ENCODE data around the gene ACKR4. TPM values are rescaled to one million over a fixed set of nuclear protein-coding genes. Genes with fewer than 3 reads are reported as not detected.

ACKR4 gene
- polyA plus RNA-seq, 3 donors from 2014 or later = 0.10 to 0.12 TPM; not detected in 1

GRCh38 chr3:132568422-132568821, 28.6 kb upstream of the ACKR4 start:
- H3K36me3 Mint-ChIP-seq = peaks cover 15 to 30% (median 24%) of the 10 kb centered on the region in 3 donors
- H3K9me3 Mint-ChIP-seq = no peaks in the 10 kb centered on the region

GRCh38 chr3:132569153-132569552, 27.9 kb upstream of the ACKR4 start:
- peaks cover 14 to 33% (median 28%) of the 10 kb centered on the region in 3 donors for H3K36me3 Mint-ChIP-seq
- no peak for DNase-seq

More at GRCh38 chr3:132568422-132568821, 28.6 kb upstream of the ACKR4 start:
- DNase-seq = no peak
- Mint-ChIP-seq H3K4me1 (no peaks in the 10 kb centered on the region), H3K4me3 (no peak overlapping the region), H3K27ac (no peak overlapping the region), H3K27me3 (ENCODE audit: low read depth in 3 of 3) (no peaks in the 10 kb centered on the region)

GRCh38 chr3:132569580-132569979, 27.5 kb upstream of the ACKR4 start:
- no peaks in the 10 kb centered on the region for H3K4me1 Mint-ChIP-seq
- H3K27me3 Mint-ChIP-seq (ENCODE audit: low read depth in 3 of 3) = no peaks in the 10 kb centered on the region
- H3K4me3 Mint-ChIP-seq = no peak overlapping the region
- no peak for DNase-seq
- no peaks in the 10 kb centered on the region for H3K9me3 Mint-ChIP-seq
- no peak overlapping the region for H3K27ac Mint-ChIP-seq
- peaks cover 9 to 34% (median 26%) of the 10 kb centered on the region in 3 donors for H3K36me3 Mint-ChIP-seq

More at GRCh38 chr3:132569153-132569552, 27.9 kb upstream of the ACKR4 start:
- Mint-ChIP-seq H3K4me1 (no peaks in the 10 kb centered on the region), H3K9me3 (no peaks in the 10 kb centered on the region), H3K27ac (no peak overlapping the region), H3K27me3 (ENCODE audit: low read depth in 3 of 3) (no peaks in the 10 kb centered on the region), H3K4me3 (no peak overlapping the region)

- Mint-ChIP-seq H3K36me3 (peaks cover 7 to 34% (median 22%) of the 10 kb centered on the region in 3 donors), H3K4me3 (no peak overlapping the region), H3K4me1 (no peaks in the 10 kb centered on the region), H3K9me3 (no peaks in the 10 kb centered on the region), H3K27ac (no peak overlapping the region), H3K27me3 (ENCODE audit: low read depth in 3 of 3) (no peaks in the 10 kb centered on the region)
- no peak for DNase-seq
Observed at GRCh38 chr3:132570016-132570415, 27.1 kb upstream of the ACKR4 start.

DNA sequence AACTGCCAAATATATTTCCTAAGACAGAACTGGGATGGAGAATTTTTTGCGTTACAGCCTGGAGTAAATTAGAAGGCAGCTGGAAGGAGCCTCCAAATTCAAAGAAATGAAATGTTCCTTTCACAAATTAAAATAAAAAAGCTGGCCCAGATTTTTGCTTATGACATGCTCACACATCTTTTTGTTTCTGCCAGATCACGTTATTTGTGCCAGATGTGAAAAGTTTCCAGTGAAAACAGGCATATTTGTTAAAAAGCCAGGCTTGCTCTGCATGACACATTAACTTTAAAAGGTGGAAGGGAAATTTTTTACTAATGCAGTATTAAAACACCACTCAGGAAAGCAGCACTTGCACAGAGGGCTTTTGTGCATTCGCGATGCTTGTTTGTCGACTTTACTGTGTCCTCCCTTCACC, 23.3 kb upstream of the ACKR4 start:
- no peak overlapping the region for H3K27ac Mint-ChIP-seq
- no peak for DNase-seq
- no peaks in the 10 kb centered on the region for H3K4me1 Mint-ChIP-seq
- H3K9me3 Mint-ChIP-seq = no peaks in the 10 kb centered on the region
- peaks cover 18 to 49% (median 41%) of the 10 kb centered on the region in 3 donors for H3K36me3 Mint-ChIP-seq
- no peak overlapping the region for H3K4me3 Mint-ChIP-seq
- H3K27me3 Mint-ChIP-seq (ENCODE audit: low read depth in 3 of 3) = no peaks in the 10 kb centered on the region

DNA sequence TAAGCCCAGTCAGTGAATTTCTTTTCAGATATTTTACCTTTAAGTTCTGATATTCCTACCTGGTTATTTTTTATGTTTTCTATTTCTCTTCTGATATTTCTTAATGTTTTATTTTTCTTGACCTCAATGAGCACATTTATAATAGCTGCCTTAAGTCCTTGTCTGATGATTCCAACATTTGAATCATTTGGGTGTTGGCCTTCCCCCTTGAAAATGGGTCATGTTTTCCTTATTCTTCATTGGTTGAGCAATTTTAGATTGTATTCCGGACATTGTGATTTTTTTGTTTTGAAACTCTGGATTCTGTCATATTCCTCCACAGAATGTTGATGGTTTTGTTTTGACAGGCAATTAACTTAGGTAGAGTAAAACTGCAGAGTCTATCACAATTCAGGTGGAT, 9.7 kb upstream of the ACKR4 start:
- peaks cover 0 to 2% (median 0%) of the 10 kb centered on the region in 3 donors for H3K27me3 Mint-ChIP-seq (ENCODE audit: low read depth in 3 of 3)
- H3K9me3 Mint-ChIP-seq = no peaks in the 10 kb centered on the region
- H3K27ac Mint-ChIP-seq = no peak overlapping the region
- no peak for DNase-seq
- peaks cover 15 to 39% (median 38%) of the 10 kb centered on the region in 3 donors for H3K36me3 Mint-ChIP-seq
- no peaks in the 10 kb centered on the region for H3K4me1 Mint-ChIP-seq
- H3K4me3 Mint-ChIP-seq = no peak overlapping the region

- Mint-ChIP-seq H3K36me3 (peaks cover 23 to 53% (median 37%) of the 10 kb centered on the region in 3 donors), H3K4me3 (no peak overlapping the region), H3K4me1 (peaks cover 0 to 1% of the 10 kb centered on the region in 2 donors), H3K9me3 (no peaks in the 10 kb centered on the region), H3K27ac (no peak overlapping the region), H3K27me3 (ENCODE audit: low read depth in 3 of 3) (peaks cover 0 to 2% (median 0%) of the 10 kb centered on the region in 3 donors)
- DNase-seq = no peak
Observed at GRCh38 chr3:132592216-132592615, 4.9 kb upstream of the ACKR4 start.

DNA sequence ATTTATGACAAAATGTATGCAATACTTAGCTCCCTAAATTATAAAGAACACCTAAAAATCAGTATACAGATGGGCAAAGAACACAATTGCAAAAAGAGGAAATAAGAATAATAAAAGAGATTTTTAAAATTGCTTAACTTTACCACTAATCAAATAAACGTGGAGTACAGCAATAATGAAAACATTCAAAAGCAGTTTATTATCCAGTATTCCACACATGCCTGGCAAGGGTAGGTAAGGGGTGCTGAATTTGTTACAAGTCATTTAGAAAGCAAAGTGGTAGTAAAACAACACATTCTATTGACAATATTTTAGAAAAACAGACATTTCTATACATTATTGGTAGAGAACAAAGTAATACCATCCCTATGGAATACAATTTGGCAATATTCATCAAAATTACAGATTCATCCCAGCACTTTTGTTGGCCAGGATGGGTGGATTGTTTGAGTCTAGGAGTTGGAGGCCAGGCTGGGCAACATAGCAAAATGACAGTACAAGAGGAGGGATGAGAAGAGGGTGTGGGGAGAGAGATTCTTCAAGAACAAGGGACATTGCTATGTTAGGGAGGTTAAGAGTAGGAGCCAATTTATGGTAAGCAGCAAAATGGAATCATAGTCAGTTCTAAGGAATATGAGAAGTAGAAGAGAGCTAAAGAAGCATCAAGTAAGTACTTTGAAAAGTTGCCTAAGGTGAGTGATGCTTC, 3.7 kb upstream of the ACKR4 start:
- peaks cover 0 to 1% of the 10 kb centered on the region in 2 donors for H3K4me1 Mint-ChIP-seq
- peaks cover 23 to 53% (median 37%) of the 10 kb centered on the region in 3 donors for H3K36me3 Mint-ChIP-seq
- H3K9me3 Mint-ChIP-seq = no peaks in the 10 kb centered on the region
- no peak for DNase-seq
- H3K4me3 Mint-ChIP-seq = no peak overlapping the region
- H3K27ac Mint-ChIP-seq = no peak overlapping the region
- H3K27me3 Mint-ChIP-seq (ENCODE audit: low read depth in 3 of 3) = peaks cover 0 to 2% (median 0%) of the 10 kb centered on the region in 3 donors

GRCh38 chr3:132593947-132594323, 3.1 kb upstream of the ACKR4 start:
- Mint-ChIP-seq H3K27ac (no peak overlapping the region), H3K27me3 (ENCODE audit: low read depth in 3 of 3) (peaks cover 0 to 2% (median 0%) of the 10 kb centered on the region in 3 donors), H3K4me1 (peaks cover 0 to 1% of the 10 kb centered on the region in 2 donors), H3K36me3 (peaks cover 28 to 55% (median 40%) of the 10 kb centered on the region in 3 donors), H3K4me3 (no peak overlapping the region), H3K9me3 (no peaks in the 10 kb centered on the region)
- no peak for DNase-seq

- no peak for DNase-seq
- H3K27ac Mint-ChIP-seq = no peak overlapping the region
- H3K9me3 Mint-ChIP-seq = no peaks in the 10 kb centered on the region
- H3K27me3 Mint-ChIP-seq (ENCODE audit: low read depth in 3 of 3) = peaks cover 0 to 2% (median 0%) of the 10 kb centered on the region in 3 donors
- H3K4me3 Mint-ChIP-seq = no peak overlapping the region
- peaks cover 26 to 49% (median 35%) of the 10 kb centered on the region in 3 donors for H3K36me3 Mint-ChIP-seq
- peaks cover 0 to 1% of the 10 kb centered on the region in 2 donors for H3K4me1 Mint-ChIP-seq
Observed at GRCh38 chr3:132594498-132594897, 2.6 kb upstream of the ACKR4 start.

DNA sequence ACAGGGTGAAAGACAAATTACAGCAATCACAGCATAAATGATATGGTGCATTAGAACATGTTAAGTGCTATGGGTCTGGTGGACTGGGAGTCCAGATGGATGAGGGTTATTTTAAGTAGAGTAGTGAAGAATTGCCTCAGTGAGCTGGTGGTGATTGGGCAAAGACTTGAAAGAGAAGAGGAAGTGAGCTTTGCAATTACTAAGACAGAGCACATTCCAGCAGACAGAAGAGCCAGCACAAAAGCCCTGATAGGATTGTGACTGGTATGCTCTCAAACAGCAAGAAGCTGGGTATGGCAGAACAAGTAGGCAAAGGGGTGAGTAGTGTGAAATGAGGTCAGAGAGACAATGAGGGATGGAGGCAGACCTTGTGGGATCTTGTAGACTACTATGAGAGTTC, 2.1 kb upstream of the ACKR4 start:
- Mint-ChIP-seq H3K4me1 (peaks cover 0 to 1% of the 10 kb centered on the region in 2 donors), H3K27me3 (ENCODE audit: low read depth in 3 of 3) (peaks cover 0 to 2% (median 0%) of the 10 kb centered on the region in 3 donors), H3K27ac (no peak overlapping the region), H3K36me3 (peaks cover 27 to 47% (median 35%) of the 10 kb centered on the region in 3 donors), H3K4me3 (no peak overlapping the region), H3K9me3 (no peaks in the 10 kb centered on the region)
- DNase-seq = no peak

- H3K27ac Mint-ChIP-seq = no peak overlapping the region
- H3K27me3 Mint-ChIP-seq (ENCODE audit: low read depth in 3 of 3) = no peaks in the 10 kb centered on the region
- no peak for DNase-seq
- H3K4me3 Mint-ChIP-seq = no peak overlapping the region
- H3K36me3 Mint-ChIP-seq = peaks cover 19 to 34% (median 24%) of the 10 kb centered on the region in 3 donors
- H3K9me3 Mint-ChIP-seq = no peaks in the 10 kb centered on the region
- H3K4me1 Mint-ChIP-seq = peaks cover 0 to 1% of the 10 kb centered on the region in 2 donors
Observed at GRCh38 chr3:132596326-132596725, 744 bp upstream of the ACKR4 start.

DNA sequence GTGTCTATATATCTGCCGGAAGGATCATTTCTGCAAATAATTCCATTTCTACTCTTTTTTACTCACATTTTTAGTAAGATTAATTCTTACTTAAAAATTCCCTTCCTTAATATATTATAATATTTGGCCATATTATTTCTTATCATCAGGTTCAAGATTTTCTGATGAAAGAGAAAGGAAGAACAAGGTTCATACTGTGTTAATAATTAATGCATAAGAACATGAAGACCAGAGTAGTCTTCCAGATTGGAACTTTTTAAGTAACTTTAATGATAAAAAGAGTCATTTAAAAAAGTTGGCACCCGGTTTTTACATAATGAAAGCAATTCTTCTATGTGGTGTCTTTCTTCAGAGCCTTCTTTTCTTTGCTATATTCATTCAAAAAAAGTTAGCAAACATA, 590 bp downstream of the ACKR4 start:
- Mint-ChIP-seq H3K4me3 (no peak overlapping the region), H3K4me1 (peaks cover 0 to 1% of the 10 kb centered on the region in 2 donors), H3K36me3 (peaks cover 19 to 33% (median 28%) of the 10 kb centered on the region in 3 donors), H3K9me3 (no peaks in the 10 kb centered on the region), H3K27me3 (ENCODE audit: low read depth in 3 of 3) (no peaks in the 10 kb centered on the region), H3K27ac (no peak overlapping the region)
- no peak for DNase-seq

- Mint-ChIP-seq H3K27me3 (ENCODE audit: low read depth in 3 of 3) (no peaks in the 10 kb centered on the region), H3K27ac (no peak overlapping the region), H3K9me3 (no peaks in the 10 kb centered on the region), H3K36me3 (peaks cover 22 to 38% (median 30%) of the 10 kb centered on the region in 3 donors), H3K4me3 (no peak overlapping the region), H3K4me1 (peaks cover 0 to 1% of the 10 kb centered on the region in 2 donors)
- no peak for DNase-seq
Observed at GRCh38 chr3:132598181-132598580, 1.1 kb downstream of the ACKR4 start.
